Measurements from ENCODE around the gene ITGB6.
"Not testable (repeated sequence)": the region's sequence is repeated elsewhere in the genome, so short reads cannot be mapped to it uniquely, and the experiment has no call there.

ITGB6 gene

GRCh38 chr2:160132761-160133160 is 67.3 kb downstream of the ITGB6 start:
- no peak for DNase-seq

- no peak for DNase-seq
Measured at GRCh38 chr2:160126756-160127155, 73.3 kb downstream of the ITGB6 start.

GRCh38 chr2:160126315-160126714 is 73.8 kb downstream of the ITGB6 start:
- DNase-seq: no peak

GRCh38 chr2:160125828-160126227 is 74.2 kb downstream of the ITGB6 start:
- DNase-seq: no peak

GRCh38 chr2:160125366-160125765 is 74.7 kb downstream of the ITGB6 start:
- no peak for DNase-seq

- DNase-seq: no peak
Measured at GRCh38 chr2:160124571-160124970, 75.5 kb downstream of the ITGB6 start.

- not testable (repeated sequence) for DNase-seq
Measured at GRCh38 chr2:160114721-160115120, 85.4 kb downstream of the ITGB6 start.

GRCh38 chr2:160114020-160114419 is 86.1 kb downstream of the ITGB6 start:
- no peak for DNase-seq

- DNase-seq: no peak
Measured at GRCh38 chr2:160111951-160112798, 87.9 kb downstream of the ITGB6 start.

GRCh38 chr2:160110674-160111239 is 89.3 kb downstream of the ITGB6 start:
- no peak for DNase-seq

- no peak for DNase-seq
Measured at GRCh38 chr2:160109939-160110673, 90.0 kb downstream of the ITGB6 start.

GRCh38 chr2:160109243-160109642 is 90.8 kb downstream of the ITGB6 start:
- no peak for DNase-seq

- no peak for DNase-seq
Measured at GRCh38 chr2:160108646-160109045, 91.4 kb downstream of the ITGB6 start.

- no peak for DNase-seq
Measured at GRCh38 chr2:160105366-160105765, 94.7 kb downstream of the ITGB6 start.

- no peak for DNase-seq
Measured at GRCh38 chr2:160104115-160104514, 96.0 kb downstream of the ITGB6 start.

- DNase-seq: no peak
Measured at GRCh38 chr2:160097326-160097725, 102.7 kb downstream of the ITGB6 start.

GRCh38 chr2:160096409-160096808 is 103.7 kb downstream of the ITGB6 start:
- DNase-seq: no peak

- no peak for DNase-seq
Measured at GRCh38 chr2:160092445-160092844, 107.6 kb downstream of the ITGB6 start.

- no peak for DNase-seq
Measured at GRCh38 chr2:160091381-160091780, 108.7 kb downstream of the ITGB6 start.

GRCh38 chr2:160087854-160088745 is 112.0 kb downstream of the ITGB6 start:
- DNase-seq: no peak

GRCh38 chr2:160085662-160086061 is 114.4 kb downstream of the ITGB6 start:
- DNase-seq: no peak

GRCh38 chr2:160077912-160078810 is 121.9 kb downstream of the ITGB6 start:
- no peak for DNase-seq
